Dermis microvascular lymphatic vessel endothelial cell (primary cell): ENCODE data around the gene IQGAP2. TPM values are rescaled to one million over a fixed set of nuclear protein-coding genes. Genes with fewer than 3 reads are reported as not detected.
A peak's percentile ranks its signal among the peaks of the same experiment; 100 is the strongest.

Experiments used
- DNase-seq, 2 donors: peaks; one replicate each; pipeline versions ENCODE4 v3.0.0 to v3.0.0-alpha.2; 2010; ENCODE audit warnings: low read depth in 2 of 2
- total RNA-seq: library from RNA; depleted of rRNA; stranded (reverse); fragments of >200 nt; gene quantifications from 2 replicates; pipeline ENCODE4 v1.2.1, GENCODE V29; 2014

Gene IQGAP2
- total RNA-seq, 1 donor from 2014 or later, result 1.8 TPM

GRCh38 chr5:76683816-76684731 is 281.0 kb downstream of the IQGAP2 start:
- peak in 1 of 2 donors; percentile 50 for DNase-seq

DNA sequence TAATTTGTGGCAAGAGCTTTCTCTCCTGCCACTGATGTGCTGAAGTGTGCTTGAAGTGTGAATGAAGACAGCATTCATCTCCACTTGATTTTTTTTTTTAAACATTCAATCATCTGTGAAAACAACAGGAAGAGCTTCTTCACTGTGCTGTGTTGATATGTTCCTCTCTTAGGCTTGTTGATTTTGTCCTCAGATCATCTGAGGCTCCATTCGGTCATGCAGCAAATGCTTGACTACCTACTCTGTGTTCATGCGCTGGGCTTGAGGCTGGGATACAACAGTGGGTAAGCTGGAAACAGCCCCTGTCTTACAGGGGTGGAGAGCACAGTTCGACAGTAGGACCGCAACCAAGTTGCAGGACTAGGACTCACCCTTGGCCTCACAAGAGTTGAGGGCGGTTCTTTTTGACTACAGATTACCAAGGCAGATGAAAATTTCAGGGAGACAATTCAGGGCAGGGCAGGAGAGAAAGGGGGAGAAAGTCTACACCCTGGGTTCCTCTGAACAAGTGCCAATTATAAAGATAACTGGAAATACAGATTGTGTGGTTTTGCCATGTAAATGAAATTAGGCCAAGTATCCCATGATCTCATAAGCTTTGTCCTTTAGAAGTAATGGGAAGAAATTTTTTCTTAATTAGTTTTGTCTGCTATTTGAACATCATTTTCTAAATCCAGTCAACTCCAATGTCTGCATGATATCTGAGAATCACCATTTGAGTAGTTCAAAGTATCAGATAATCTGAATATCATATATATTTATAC is 281.9 kb downstream of the IQGAP2 start:
- peak in 1 of 2 donors; percentile 52 for DNase-seq

DNA sequence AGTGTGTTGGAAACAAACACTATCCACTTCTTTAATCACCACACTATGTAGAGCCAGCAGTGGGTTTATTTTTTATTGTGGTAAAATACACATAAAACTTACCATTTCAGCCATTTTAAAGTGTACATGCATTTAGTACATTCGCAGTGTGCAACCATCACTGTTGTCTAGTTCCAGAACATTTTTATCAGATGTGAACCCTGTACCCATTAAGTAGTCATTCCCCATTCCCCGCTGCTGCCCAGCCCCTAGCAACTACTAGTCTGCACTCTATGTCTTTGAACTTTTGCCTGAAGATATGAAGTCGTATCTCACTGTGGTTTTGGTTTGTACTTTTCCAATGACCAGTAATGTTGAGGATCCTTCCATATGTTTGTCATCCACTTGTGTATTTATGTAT is 282.6 kb downstream of the IQGAP2 start:
- no peak for DNase-seq

DNA sequence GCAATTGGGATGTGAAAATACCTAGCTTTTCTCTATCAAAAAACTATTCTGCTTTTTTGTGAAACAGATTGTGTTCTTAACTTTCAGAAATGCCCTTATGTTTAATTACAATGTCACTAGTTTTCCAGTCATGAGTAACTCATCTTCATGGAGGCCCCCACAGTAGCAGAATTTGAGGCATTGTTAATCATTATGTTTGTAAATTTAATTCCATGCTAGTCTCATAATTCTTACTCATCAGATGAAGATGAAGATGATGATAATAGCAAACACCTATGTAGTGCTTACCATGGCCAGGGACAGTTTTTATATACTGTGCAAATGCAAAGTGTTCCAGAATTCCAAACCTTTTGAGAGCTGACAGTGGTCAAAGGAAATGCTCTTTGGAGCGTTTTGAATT is 285.1 kb downstream of the IQGAP2 start:
- no peak for DNase-seq

GRCh38 chr5:76688836-76689235 is 285.8 kb downstream of the IQGAP2 start:
- no peak for DNase-seq

GRCh38 chr5:76689321-76690036 is 286.4 kb downstream of the IQGAP2 start:
- peak in 1 of 2 donors; percentile 72 for DNase-seq

DNA sequence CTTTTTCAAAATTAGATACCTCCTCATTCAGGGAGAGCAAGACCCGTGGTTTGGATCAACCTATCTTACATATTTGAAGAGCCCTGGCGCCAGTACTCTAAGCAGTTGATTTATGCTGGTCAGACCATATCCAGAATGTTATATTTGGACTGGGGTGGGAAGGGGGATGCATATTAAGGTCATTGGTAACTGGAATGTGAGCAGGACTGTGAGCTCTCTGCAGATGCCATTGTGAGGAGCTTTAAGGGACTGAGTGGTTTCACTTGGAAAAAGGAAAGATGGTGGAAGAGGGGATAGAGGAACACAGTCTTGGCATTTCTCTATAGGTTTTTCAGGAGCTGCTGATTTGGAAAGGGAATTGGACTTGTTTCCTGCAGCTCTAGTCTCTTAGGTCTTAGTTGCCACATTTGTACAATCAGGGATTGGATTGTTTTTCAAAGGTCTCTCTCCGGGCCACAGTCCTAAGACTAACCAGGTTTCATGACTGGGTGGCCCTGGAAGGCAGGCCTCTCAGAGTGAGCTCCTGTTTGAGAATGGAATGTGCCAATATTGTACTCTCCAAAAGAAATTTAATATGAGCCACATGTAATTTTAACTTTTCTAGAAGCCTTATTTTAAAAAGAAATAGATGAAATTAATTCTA is 287.1 kb downstream of the IQGAP2 start:
- no peak for DNase-seq

GRCh38 chr5:76690704-76691466 is 287.8 kb downstream of the IQGAP2 start:
- DNase-seq, result peak in 1 of 2 donors; percentile 94

DNA sequence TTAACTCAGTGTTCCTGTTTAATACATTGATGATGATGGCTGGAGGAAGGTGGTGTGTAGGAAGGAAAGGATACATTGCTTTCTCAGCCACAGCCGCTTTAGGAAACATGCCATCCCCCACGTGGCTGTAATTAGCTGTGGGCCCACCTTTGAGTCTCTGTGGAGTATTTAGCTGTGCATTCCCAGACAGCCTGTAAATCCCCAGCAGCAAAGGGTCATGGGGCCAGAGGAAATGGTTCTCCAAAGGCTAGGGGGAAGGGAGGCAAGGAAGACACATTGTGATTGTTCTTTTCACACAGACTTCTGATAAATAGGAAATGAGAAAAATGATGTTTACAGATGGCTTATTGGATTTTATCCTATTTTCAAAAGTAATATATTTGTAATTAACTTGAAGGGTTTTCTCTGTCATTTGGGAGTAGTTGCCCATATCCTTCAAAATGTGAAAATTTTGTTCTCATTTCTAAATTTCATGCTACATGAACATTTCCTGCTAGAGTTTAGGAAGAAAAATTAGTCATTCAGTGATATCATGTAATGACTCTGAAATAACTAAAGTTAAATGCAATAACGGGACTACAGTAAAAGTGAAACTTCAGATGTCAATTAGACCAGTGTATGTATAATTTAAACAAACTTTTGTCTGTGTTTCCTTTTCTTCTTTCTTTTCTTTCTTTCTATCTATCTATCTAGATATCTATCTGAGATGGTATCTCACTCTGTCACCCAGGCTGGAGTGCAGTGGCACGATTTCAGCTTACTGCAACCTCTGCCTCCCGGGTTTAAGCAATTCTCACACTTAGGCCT is 288.6 kb downstream of the IQGAP2 start:
- DNase-seq, result peak in 1 of 2 donors; percentile 98

DNA sequence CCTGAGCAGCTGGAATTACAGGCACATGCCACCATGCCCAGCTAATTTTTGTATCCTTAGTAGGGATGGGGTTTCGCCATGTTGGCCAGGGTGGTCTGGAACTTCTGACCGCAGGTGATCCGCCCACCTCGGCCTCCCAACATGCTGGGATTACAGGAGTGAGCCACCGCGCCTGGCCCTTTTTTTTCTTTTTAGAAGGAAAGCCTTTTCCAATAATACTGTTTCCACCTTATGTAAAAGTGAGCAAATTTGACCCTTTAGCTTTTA is 289.1 kb downstream of the IQGAP2 start:
- DNase-seq, result no peak

GRCh38 chr5:76692651-76693050 is 289.6 kb downstream of the IQGAP2 start:
- no peak for DNase-seq

DNA sequence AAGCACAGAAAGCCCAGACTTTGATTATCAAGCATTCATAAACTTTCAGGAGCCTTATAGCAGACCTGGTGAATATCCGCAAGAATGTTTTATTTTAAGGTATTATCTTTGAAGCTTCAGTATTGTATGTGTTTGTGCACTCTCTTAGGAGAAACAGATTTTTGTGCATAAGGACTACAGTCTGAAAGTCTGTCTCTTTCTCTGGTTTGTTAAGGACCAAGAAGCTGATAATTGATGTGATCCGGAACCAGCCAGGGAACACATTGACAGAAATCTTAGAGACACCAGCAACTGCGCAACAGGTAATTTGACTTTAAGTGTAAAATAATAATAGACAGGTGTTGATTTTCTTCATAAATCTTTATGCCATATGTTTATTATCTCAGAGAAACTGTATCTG is 290.1 kb downstream of the IQGAP2 start:
- DNase-seq, result no peak

GRCh38 chr5:76694317-76694716 is 291.2 kb downstream of the IQGAP2 start:
- DNase-seq, result no peak

DNA sequence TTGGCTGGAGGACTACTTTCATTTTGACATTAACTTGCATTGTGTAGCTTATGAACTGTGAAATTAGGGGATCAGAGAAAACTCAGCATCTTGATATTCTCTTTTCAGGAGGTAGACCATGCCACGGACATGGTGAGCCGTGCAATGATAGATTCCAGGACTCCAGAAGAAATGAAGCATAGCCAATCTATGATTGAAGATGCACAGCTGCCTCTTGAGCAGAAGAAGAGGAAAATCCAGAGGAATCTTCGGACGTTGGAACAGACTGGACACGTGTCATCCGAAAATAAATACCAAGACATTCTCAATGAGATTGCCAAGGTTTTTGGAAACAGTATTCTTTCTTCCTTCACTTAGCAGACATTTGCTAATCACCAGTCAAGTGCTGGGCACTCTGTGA is 292.3 kb downstream of the IQGAP2 start:
- DNase-seq, result no peak

GRCh38 chr5:76696251-76696650 is 293.2 kb downstream of the IQGAP2 start:
- peak in 1 of 2 donors; percentile 85 for DNase-seq

- no peak for DNase-seq
These were observed 294.6 kb downstream of the IQGAP2 start for GRCh38 chr5:76697670-76698069.

DNA sequence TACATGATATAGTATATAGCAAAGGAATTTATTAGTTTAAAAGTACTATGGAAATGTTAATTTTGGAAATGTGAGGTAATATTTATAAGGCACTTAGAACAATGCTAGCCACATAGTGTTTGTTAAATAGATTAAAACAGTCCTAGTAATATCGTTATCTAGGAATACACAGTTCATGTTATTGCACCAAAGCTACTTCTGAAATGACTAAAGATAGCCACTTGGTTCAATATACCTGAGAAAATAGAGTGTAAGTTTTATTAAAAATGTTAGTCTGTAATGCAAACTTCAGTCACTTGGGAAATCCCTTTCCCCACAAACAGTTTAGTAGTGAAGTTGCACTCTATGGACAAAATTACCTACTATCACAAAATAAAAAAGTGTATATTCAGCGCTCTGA is 297.5 kb downstream of the IQGAP2 start:
- no peak for DNase-seq

DNA sequence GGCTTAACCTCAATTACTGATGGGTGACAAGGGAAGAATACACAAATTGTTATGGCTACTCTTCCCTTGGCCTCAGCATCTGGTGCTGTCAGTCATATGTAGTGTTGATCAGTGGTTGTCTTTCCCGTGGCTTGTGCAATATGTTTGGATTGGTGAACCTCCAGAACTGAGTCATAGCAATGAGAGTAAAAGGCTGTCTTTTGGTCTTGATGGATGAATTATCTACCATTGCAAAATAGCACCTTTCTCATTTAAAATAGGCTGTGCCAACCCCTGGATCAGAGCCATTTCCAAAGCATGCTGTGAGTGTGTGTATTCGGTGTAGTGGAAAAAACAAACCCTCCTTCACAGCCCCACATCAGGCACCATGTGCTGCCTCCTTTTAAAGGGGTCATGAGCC is 298.2 kb downstream of the IQGAP2 start:
- peak; percentile 80 to 90 for DNase-seq

GRCh38 chr5:76703707-76704106 is 300.6 kb downstream of the IQGAP2 start:
- peak in 1 of 2 donors; percentile 44 for DNase-seq

DNA sequence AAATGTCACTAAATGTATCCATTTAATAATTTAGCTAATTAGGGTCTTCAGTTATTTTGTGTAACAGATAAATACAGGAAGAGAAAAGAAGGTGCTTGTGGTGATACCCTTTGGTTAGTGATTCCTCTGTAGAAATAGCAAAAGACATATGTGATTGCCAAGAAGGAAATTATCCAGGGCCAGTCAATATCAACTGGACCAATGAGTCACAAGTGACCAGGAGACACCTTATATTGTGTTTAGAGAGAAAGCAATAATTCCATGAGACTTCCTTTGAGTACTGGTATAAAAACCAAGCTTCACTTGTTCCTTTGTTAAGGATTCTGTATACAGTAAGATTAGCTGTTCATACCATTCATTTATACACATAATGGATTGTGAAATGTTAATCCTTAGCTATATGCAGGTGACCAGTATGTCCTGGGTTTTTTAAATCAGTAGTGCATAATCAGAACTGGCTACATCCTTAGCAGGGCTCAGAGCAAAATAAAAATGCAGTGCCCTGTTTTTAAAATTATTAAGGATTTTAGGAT is 301.1 kb downstream of the IQGAP2 start:
- peak in 1 of 2 donors; percentile 84 for DNase-seq
